GM18517 (cell line): ENCODE results near the gene RPL10.

ENCODE experiments used
- ATAC-seq: cut with Tn5 transposase; IDR thresholded peaks from one replicate; pipeline ENCODE4 v1.9.1; 2021; ENCODE audit warnings: mild to moderate bottlenecking, moderate library complexity; ENCODE audit not compliant: unreplicated experiment

The RPL10 gene

GRCh38 chrX:154443992-154444754 is 46.0 kb downstream of the RPL10 start, which contains the start of gene FAM50A:
TSS of gene FAM50A (plus strand) at chrX:154444141. CDS start at chrX:154444236, 95 bp downstream.
- ATAC-seq, result peak; percentile 67

GRCh38 chrX:154444755-154445246 is 46.6 kb downstream of the RPL10 start:
- ATAC-seq, result no peak

- ATAC-seq, result no peak
Observed at GRCh38 chrX:154445776-154446175, 47.6 kb downstream of the RPL10 start.

DNA sequence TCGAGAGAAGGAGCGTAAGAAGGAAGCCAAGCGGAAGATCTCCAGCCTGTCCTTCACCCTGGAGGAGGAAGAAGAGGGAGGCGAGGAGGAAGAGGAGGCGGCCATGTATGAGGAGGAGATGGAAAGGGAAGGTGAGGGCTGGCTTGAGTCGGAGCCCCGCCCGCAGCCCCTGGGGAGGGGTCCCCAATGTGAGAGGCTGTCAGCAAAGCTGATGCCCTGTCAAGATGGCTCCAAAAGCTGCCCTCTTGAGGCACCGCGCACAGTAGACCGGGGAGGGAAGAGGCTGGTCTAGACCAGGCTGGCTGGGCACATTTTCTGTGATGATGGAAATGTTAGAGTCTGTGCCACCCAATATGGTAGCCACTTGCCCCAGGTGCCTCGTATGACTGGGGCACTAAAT is 48.3 kb downstream of the RPL10 start:
- ATAC-seq, result no peak

DNA sequence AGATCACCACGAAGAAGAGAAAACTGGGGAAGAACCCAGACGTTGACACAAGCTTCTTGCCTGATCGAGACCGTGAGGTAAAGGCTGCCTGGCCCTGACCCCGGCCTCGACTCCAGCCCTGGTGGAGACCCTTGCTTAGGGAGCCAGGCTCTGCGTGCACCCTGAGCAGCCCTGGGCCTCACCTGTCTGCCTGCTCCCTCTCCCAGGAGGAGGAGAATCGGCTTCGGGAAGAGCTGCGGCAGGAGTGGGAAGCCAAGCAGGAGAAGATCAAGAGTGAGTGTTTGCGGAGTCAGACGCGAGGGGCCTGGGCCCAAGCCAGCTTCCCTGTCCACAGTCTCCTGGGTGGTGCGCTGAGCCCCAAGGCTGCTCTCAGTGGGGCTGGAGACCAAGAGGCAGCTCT is 50.3 kb downstream of the RPL10 start:
- no peak for ATAC-seq

DNA sequence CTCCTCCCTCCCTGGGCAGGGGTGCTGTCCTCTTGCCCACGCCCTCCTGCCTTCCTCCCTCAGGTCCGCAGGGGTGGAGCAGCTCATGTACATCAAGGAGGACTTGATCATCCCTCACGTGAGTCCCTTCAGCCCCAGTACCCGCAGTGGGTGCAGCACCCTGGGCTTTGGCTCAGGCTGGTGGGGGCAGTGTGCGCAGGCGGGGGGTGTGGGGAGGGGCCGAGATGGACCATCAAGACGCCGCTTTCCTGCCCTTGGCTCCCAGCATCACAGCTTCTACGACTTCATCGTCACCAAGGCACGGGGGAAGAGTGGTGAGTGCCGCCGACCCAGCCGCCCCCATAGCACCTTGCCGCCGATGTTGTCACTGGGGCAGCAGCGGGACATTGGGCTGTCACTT is 51.4 kb downstream of the RPL10 start:
- ATAC-seq, result no peak

DNA sequence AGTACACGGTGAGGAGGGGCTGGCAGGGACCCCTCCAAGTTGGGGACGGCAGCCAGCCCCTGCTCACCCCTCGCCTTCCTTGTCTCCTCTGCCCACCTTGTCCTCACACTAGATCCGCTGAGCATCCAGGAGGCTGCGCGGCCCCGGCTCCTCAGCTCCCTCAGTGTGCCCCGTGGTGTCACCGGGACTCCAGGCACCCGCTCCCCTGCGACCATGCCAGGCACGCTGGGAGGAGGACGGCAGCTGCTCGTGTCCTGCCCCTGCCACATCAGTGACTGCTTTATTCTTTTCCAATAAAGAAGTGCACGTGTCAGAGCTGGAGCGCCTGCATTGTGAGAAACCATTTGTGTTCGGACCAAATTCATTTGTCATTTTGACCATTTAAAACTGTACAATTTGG is 52.1 kb downstream of the RPL10 start:
- no peak for ATAC-seq
